GM21786 (cell line): ENCODE results near the gene GALNT17.

Experiments used
- ATAC-seq: cut with Tn5 transposase; IDR thresholded peaks from one replicate; pipeline ENCODE4 v1.9.1; 2021; ENCODE audit not compliant: unreplicated experiment

Gene GALNT17

GRCh38 chr7:71491336-71491735 is 359.4 kb downstream of the GALNT17 start:
- ATAC-seq = no peak

- no peak for ATAC-seq
Measured at GRCh38 chr7:71495828-71496227, 363.9 kb downstream of the GALNT17 start.

- no peak for ATAC-seq
Measured at GRCh38 chr7:71497256-71497946, 365.5 kb downstream of the GALNT17 start.

GRCh38 chr7:71498381-71498780 is 366.4 kb downstream of the GALNT17 start:
- ATAC-seq = no peak

GRCh38 chr7:71504697-71505441 is 372.9 kb downstream of the GALNT17 start:
- no peak for ATAC-seq

GRCh38 chr7:71506822-71507221 is 374.9 kb downstream of the GALNT17 start:
- no peak for ATAC-seq

GRCh38 chr7:71507680-71508602 is 376.0 kb downstream of the GALNT17 start:
- no peak for ATAC-seq

GRCh38 chr7:71509381-71509780 is 377.4 kb downstream of the GALNT17 start:
- ATAC-seq = no peak

- ATAC-seq = no peak
Measured at GRCh38 chr7:71511361-71511807, 379.4 kb downstream of the GALNT17 start.

GRCh38 chr7:71517940-71518699 is 386.2 kb downstream of the GALNT17 start:
- ATAC-seq = no peak

GRCh38 chr7:71518880-71519279 is 386.9 kb downstream of the GALNT17 start:
- ATAC-seq = no peak

- no peak for ATAC-seq
Measured at GRCh38 chr7:71521506-71521905, 389.6 kb downstream of the GALNT17 start.

GRCh38 chr7:71526106-71526505 is 394.2 kb downstream of the GALNT17 start:
- no peak for ATAC-seq

GRCh38 chr7:71527213-71527612 is 395.3 kb downstream of the GALNT17 start:
- ATAC-seq = no peak

GRCh38 chr7:71535616-71536015 is 403.7 kb downstream of the GALNT17 start:
- ATAC-seq = no peak

- ATAC-seq = no peak
Measured at GRCh38 chr7:71538210-71538609, 406.3 kb downstream of the GALNT17 start.

GRCh38 chr7:71539615-71540014 is 407.7 kb downstream of the GALNT17 start:
- ATAC-seq = no peak

- ATAC-seq = no peak
Measured at GRCh38 chr7:71541707-71542353, 409.9 kb downstream of the GALNT17 start.

- ATAC-seq = no peak
Measured at GRCh38 chr7:71543396-71543795, 411.5 kb downstream of the GALNT17 start.

- ATAC-seq = no peak
Measured at GRCh38 chr7:71544816-71545215, 412.9 kb downstream of the GALNT17 start.
